WTC11 (cell line): ENCODE measurements around the gene CLNK.

Source experiments
- ESRRA ChIP-seq: sonication (generic); formaldehyde crosslinking; IDR thresholded peaks from 2 replicates; pipeline ENCODE4 v1.8.1; 2022; ENCODE audit warnings: mild to moderate bottlenecking, missing genetic modification reagents, borderline replicate concordance
- NFYB ChIP-seq: sonication (generic); formaldehyde crosslinking; conservative IDR thresholded peaks from 2 replicates; pipeline ENCODE4 v1.8.0; 2022; ENCODE audit warnings: low read depth, missing genetic modification reagents
- ZBTB21 ChIP-seq: sonication (generic); formaldehyde crosslinking; IDR thresholded peaks from 2 replicates; pipeline ENCODE4 v1.8.1; 2023; ENCODE audit warnings: mild to moderate bottlenecking, missing genetic modification reagents, borderline replicate concordance
- TF ChIP-seq, protein P1 (sequence below): sonication (generic); formaldehyde crosslinking; IDR thresholded peaks from 2 replicates; pipeline ENCODE4 v1.8.1; 2023; ENCODE audit warnings: mild to moderate bottlenecking, moderate library complexity, missing genetic modification reagents

- TF ChIP-seq ESRRA (no peak), ZBTB21 (no peak), NFYB (CRISPR knock-in tag) (no peak)
- TF ChIP-seq, protein P1, sequence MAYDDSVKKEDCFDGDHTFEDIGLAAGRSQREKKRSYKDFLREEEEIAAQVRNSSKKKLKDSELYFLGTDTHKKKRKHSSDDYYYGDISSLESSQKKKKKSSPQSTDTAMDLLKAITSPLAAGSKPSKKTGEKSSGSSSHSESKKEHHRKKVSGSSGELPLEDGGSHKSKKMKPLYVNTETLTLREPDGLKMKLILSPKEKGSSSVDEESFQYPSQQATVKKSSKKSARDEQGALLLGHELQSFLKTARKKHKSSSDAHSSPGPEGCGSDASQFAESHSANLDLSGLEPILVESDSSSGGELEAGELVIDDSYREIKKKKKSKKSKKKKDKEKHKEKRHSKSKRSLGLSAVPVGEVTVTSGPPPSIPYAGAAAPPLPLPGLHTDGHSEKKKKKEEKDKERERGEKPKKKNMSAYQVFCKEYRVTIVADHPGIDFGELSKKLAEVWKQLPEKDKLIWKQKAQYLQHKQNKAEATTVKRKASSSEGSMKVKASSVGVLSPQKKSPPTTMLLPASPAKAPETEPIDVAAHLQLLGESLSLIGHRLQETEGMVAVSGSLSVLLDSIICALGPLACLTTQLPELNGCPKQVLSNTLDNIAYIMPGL (CRISPR knock-in tag) = no peak
These were observed 2.2 kb downstream of the CLNK start for GRCh38 chr4:10682397-10682796.
